GOT3 (cell line): Measurements from ENCODE around the gene MGLL.

ENCODE experiments used
- DNase-seq: peaks from one replicate; lab custom pipeline; 2025; ENCODE audit warnings: mixed read lengths; lab: John Stamatoyannopoulos, UW

MGLL gene

GRCh38 chr3:127835993-127836882, 13.9 kb upstream of the MGLL start:
- DNase-seq, result no peak

- no peak for DNase-seq
Observed at GRCh38 chr3:127834771-127835170, 12.5 kb upstream of the MGLL start.

- DNase-seq, result no peak
Observed at GRCh38 chr3:127833281-127834032, 11.1 kb upstream of the MGLL start.

GRCh38 chr3:127831723-127832172, 9.4 kb upstream of the MGLL start:
- DNase-seq, result no peak

- DNase-seq, result no peak
Observed at GRCh38 chr3:127829537-127829936, 7.2 kb upstream of the MGLL start.

- DNase-seq, result no peak
Observed at GRCh38 chr3:127827808-127828207, 5.5 kb upstream of the MGLL start.

GRCh38 chr3:127825756-127826155, 3.4 kb upstream of the MGLL start:
- DNase-seq, result no peak

GRCh38 chr3:127824151-127824825, 2.0 kb upstream of the MGLL start:
- DNase-seq, result no peak

GRCh38 chr3:127823426-127823857, 1.1 kb upstream of the MGLL start:
- DNase-seq, result no peak

GRCh38 chr3:127822682-127823425, 539 bp upstream of the MGLL start:
- DNase-seq, result no peak

GRCh38 chr3:127821394-127821793, 921 bp downstream of the MGLL start:
- DNase-seq, result no peak

GRCh38 chr3:127820826-127821313, 1.4 kb downstream of the MGLL start:
- DNase-seq, result no peak

GRCh38 chr3:127820221-127820825, 2.0 kb downstream of the MGLL start:
- no peak for DNase-seq

GRCh38 chr3:127819656-127820055, 2.7 kb downstream of the MGLL start:
- DNase-seq, result no peak

- no peak for DNase-seq
Observed at GRCh38 chr3:127819086-127819485, 3.2 kb downstream of the MGLL start.

- DNase-seq, result no peak
Observed at GRCh38 chr3:127817406-127817841, 4.9 kb downstream of the MGLL start.

GRCh38 chr3:127816783-127817405, 5.4 kb downstream of the MGLL start:
- no peak for DNase-seq

- no peak for DNase-seq
Observed at GRCh38 chr3:127815641-127816605, 6.4 kb downstream of the MGLL start.

GRCh38 chr3:127815001-127815400, 7.3 kb downstream of the MGLL start:
- no peak for DNase-seq
